ES-I3 (cell line): ENCODE measurements around the gene SLC22A23.

Experiments used
- H3K36me3 ChIP-seq: 2 replicates; pipeline ENCODE4 v1.6.1; 2013; ENCODE audit warnings: mild to moderate bottlenecking, low read length, control low read depth, moderate library complexity; ENCODE audit not compliant: insufficient read depth
- H3K4me1 ChIP-seq: 2 replicates; pipeline ENCODE4 v1.6.1; 2013; ENCODE audit warnings: mild to moderate bottlenecking, control low read depth, low read length; ENCODE audit not compliant: insufficient read depth
- H3K9ac ChIP-seq: 2 replicates; pipeline ENCODE4 v1.6.1; 2013; ENCODE audit warnings: low read depth, mild to moderate bottlenecking, low read length, moderate library complexity
- H3K9me3 ChIP-seq: 2 replicates; pipeline ENCODE4 v1.6.1; 2013; ENCODE audit warnings: mild to moderate bottlenecking, low read length, moderate library complexity; ENCODE audit not compliant: control insufficient read depth, insufficient read depth

The SLC22A23 gene

DNA sequence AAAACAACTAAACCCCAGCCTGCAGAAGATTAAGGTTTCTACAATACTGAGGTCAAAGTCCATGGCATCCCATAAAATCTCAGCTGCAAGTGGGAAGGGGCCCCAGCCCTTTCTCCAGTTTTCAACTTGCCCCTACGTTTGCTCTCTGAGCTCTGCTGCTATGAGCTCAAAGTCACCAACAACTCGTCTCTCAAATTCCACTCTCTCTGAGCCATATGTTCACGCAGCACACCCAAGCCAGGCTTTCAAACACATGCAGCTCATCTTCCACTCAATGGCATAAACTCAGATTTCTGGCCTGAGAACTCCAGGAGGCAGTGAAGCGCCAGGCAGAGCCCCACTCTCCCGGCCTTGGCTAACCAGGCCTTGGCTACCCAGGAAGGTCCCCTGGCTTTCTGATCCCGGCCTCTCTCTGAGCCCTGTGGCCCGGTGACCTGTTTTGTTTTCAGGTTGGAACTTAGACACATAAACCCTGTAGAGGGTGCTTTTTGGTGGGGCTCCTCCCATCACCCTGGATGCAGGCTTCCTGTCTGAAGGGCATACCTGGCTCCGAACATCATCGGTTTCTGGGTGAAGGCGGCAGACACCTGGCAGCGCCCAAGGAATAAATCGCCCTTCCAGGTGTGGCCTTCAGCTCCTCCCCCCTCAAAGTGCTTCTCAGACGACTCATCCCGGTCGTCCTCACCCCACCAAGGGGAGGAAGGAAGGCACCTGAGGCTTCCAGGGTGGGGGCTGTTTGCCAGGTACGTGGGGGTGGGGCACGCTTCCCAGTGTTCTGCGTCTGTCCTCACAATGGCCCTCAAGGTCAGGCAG, 12.4 kb downstream of the SLC22A23 start:
- peaks cover 23% of the 10 kb centered on the region for H3K4me1 ChIP-seq
- no peaks in the 10 kb centered on the region for H3K36me3 ChIP-seq
- no peak overlapping the region for H3K9ac ChIP-seq
- H3K9me3 ChIP-seq = no peaks in the 10 kb centered on the region

GRCh38 chr6:3443221-3443515, 13.7 kb downstream of the SLC22A23 start:
- Histone ChIP-seq H3K36me3 (no peaks in the 10 kb centered on the region), H3K9me3 (no peaks in the 10 kb centered on the region), H3K9ac (no peak overlapping the region), H3K4me1 (peaks cover 30% of the 10 kb centered on the region)

- H3K9ac ChIP-seq = no peak overlapping the region
These were observed 14.2 kb downstream of the SLC22A23 start for GRCh38 chr6:3442431-3443220.

DNA sequence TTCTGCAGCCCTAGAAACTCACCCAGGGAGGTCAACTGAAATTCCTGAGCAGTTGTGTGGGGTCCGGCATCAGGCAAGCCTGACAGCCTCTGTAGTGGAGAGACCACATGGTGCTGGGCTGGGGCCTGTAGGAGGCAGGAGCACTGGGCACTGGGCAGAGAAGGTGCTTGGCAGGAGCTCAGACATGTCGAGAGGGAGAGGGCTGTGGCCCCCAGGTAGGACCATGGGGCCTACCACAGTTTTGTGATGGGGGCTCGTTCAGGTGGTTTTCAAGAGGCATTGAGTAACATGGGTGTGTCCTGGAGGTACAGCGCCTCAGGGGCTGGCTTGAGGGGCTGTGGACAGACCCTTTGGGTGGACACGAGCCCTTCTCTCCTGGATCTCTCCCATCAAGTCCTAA, 15.9 kb downstream of the SLC22A23 start:
- Histone ChIP-seq H3K9ac (no peak overlapping the region), H3K4me1 (peaks cover 32% of the 10 kb centered on the region), H3K36me3 (no peaks in the 10 kb centered on the region), H3K9me3 (no peaks in the 10 kb centered on the region)

More at GRCh38 chr6:3442431-3443220, 14.2 kb downstream of the SLC22A23 start:
- Histone ChIP-seq H3K9me3 (no peaks in the 10 kb centered on the region), H3K4me1 (peaks cover 32% of the 10 kb centered on the region), H3K36me3 (no peaks in the 10 kb centered on the region)

GRCh38 chr6:3439961-3440360, 16.9 kb downstream of the SLC22A23 start:
- H3K36me3 ChIP-seq = no peaks in the 10 kb centered on the region

GRCh38 chr6:3438190-3439167, 18.4 kb downstream of the SLC22A23 start:
- Histone ChIP-seq H3K9me3 (no peaks in the 10 kb centered on the region), H3K36me3 (no peaks in the 10 kb centered on the region), H3K4me1 (peaks cover 20% of the 10 kb centered on the region), H3K9ac (no peak overlapping the region; the same call in 1 of the 2 replicates)

More at GRCh38 chr6:3439961-3440360, 16.9 kb downstream of the SLC22A23 start:
- Histone ChIP-seq H3K4me1 (peaks cover 32% of the 10 kb centered on the region), H3K9me3 (no peaks in the 10 kb centered on the region), H3K9ac (no peak overlapping the region)

DNA sequence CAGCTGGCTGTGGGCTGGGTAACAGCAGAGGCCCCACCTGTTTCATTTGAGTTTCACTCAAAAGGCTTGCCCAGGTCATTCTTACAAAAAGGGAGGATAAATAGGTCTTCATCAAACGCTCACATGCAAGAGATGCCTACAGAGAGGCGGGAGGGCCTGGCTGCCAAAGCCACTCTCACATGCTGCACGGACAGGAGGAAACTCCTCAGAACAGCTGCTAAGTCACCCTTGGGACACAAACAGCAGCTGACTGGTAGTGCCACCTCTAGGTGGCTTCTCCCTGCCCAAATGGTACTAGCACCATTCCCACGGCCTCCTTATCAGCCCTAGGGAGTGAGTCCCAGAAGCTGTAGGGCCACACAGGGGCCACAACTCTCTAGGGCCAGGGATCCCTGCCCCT, 23.8 kb downstream of the SLC22A23 start:
- H3K9me3 ChIP-seq = no peaks in the 10 kb centered on the region
- H3K36me3 ChIP-seq = no peaks in the 10 kb centered on the region
- peaks cover under 1% of the 10 kb centered on the region; the same call in 1 of the 2 replicates for H3K4me1 ChIP-seq
- H3K9ac ChIP-seq = no peak overlapping the region

DNA sequence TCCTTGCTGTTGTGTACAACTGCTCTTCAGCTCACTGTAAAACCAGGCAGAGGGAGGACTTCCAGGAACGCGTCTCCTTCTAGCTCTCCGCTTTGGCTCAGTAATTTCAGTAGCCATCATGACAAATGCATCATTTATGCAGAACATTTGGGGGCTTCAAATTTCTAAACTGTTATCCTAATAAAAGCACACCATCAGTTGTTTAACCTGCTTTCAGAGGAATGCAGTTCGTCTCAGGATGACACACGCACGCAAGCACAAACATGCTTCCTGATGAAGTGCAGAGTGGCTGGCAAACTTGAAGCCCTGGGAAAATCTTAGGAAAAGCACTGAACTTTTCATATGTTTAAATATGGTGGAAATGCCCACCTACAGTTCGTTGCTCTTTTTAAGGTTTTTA, 24.4 kb downstream of the SLC22A23 start:
- Histone ChIP-seq H3K9ac (no peak overlapping the region), H3K36me3 (no peaks in the 10 kb centered on the region), H3K9me3 (no peaks in the 10 kb centered on the region), H3K4me1 (peaks cover 3% of the 10 kb centered on the region; the same call in 1 of the 2 replicates)

DNA sequence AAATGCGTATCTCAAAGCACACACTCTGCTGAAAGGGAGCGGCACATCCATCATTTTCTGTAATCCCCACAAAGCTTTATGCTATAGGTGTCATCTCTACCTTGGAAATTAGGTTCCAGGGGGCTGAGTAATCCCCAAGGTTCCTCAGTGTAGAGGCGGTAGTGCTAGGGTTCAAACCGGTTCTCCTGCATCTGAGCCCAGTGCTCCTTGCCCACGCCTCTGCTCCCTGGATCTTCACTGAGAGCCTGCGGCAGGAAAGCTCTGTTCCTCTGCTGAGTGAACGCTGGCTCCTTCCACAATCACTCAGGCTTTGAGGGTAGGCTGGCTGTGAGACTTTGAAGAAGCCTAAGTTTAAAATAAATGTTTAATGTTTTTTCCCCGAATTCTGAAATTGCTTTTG, 24.9 kb downstream of the SLC22A23 start:
- no peaks in the 10 kb centered on the region for H3K9me3 ChIP-seq

GRCh38 chr6:3429211-3429610, 27.6 kb downstream of the SLC22A23 start:
- H3K9me3 ChIP-seq = no peaks in the 10 kb centered on the region
- H3K9ac ChIP-seq = no peak overlapping the region
- peaks cover 23% of the 10 kb centered on the region for H3K4me1 ChIP-seq
- H3K36me3 ChIP-seq = no peaks in the 10 kb centered on the region

More for the DNA sequence above, 24.9 kb downstream of the SLC22A23 start:
- no peak overlapping the region for H3K9ac ChIP-seq
- H3K36me3 ChIP-seq = no peaks in the 10 kb centered on the region
- peaks cover 7% of the 10 kb centered on the region; the same call in 1 of the 2 replicates for H3K4me1 ChIP-seq

GRCh38 chr6:3428700-3429099, 28.1 kb downstream of the SLC22A23 start:
- no peaks in the 10 kb centered on the region for H3K9me3 ChIP-seq
- H3K36me3 ChIP-seq = no peaks in the 10 kb centered on the region
- peaks cover 26% of the 10 kb centered on the region for H3K4me1 ChIP-seq
- no peak overlapping the region for H3K9ac ChIP-seq

DNA sequence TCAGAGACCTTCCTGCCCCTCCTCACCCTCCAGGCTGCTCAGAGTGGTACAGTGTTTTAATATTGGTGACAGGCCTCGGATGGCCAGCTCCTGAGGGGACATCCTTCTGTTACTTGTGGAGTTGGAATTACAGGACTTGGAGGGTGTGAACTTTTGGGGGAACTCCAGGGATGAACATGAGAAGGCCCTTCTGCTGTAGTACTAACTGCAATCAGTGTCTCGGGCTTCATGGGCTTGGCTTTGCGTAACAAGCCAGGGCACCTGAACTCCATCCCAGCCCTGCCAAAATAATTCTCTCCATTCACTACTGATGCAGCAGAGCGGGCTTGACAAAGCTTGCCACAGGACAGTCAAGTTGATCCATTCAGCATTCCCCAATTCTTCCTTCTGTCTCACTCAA, 28.6 kb downstream of the SLC22A23 start:
- H3K36me3 ChIP-seq = no peaks in the 10 kb centered on the region
- peaks cover 26% of the 10 kb centered on the region for H3K4me1 ChIP-seq

GRCh38 chr6:3427687-3428085, 29.2 kb downstream of the SLC22A23 start:
- Histone ChIP-seq H3K9ac (no peak overlapping the region), H3K9me3 (no peaks in the 10 kb centered on the region), H3K4me1 (peaks cover 32% of the 10 kb centered on the region), H3K36me3 (no peaks in the 10 kb centered on the region)

More for the DNA sequence above, 28.6 kb downstream of the SLC22A23 start:
- Histone ChIP-seq H3K9ac (no peak overlapping the region), H3K9me3 (no peaks in the 10 kb centered on the region)
